IPS DF 6.9 (cell line): ENCODE results near the gene C19orf53.

Experiments
- DNase-seq: peaks from one replicate; pipeline ENCODE4 v3.0.0-alpha.2; 2013; ENCODE audit warnings: low read depth, low spot score
- H3K27ac ChIP-seq: one replicate; pipeline ENCODE4 v1.5.1; 2013; ENCODE audit warnings: low read length, control low read depth
- H3K27me3 ChIP-seq: 2 replicates; pipeline ENCODE4 v1.6.1; 2013; ENCODE audit warnings: mild to moderate bottlenecking, low read length; ENCODE audit not compliant: control insufficient read depth, insufficient read depth
- H3K36me3 ChIP-seq: 2 replicates; pipeline ENCODE4 v1.6.1; 2013; ENCODE audit warnings: low read length; ENCODE audit not compliant: control insufficient read depth, insufficient read depth
- H3K4me1 ChIP-seq: 2 replicates; pipeline ENCODE4 v1.6.1; 2013; ENCODE audit warnings: low read length; ENCODE audit not compliant: control insufficient read depth, insufficient read depth
- H3K4me3 ChIP-seq: 2 replicates; pipeline ENCODE4 v1.5.1; 2013; ENCODE audit warnings: mild to moderate bottlenecking, low read length
- H3K9me3 ChIP-seq: 2 replicates; pipeline ENCODE4 v1.6.1; 2013; ENCODE audit warnings: low read length, inconsistent platforms; ENCODE audit not compliant: control insufficient read depth, insufficient read depth
- WGBS: extraction: QIAGEN DNeasy Blood & Tissue Kit; methylation state at CpG from one replicate; pipeline ENCODE4 v1.1.7; 2013; ENCODE audit warnings: mixed read lengths, missing lambda C conversion rate; ENCODE audit not compliant: insufficient read length, insufficient coverage; 5-methylcytosine and 5-hydroxymethylcytosine counted together

The C19orf53 gene

GRCh38 chr19:13795595-13796300, 21.5 kb downstream of the C19orf53 start:
- no peak for DNase-seq

GRCh38 chr19:13796301-13797057, 22.2 kb downstream of the C19orf53 start:
- H3K4me1 ChIP-seq: no peaks in the 10 kb centered on the region; the same call in 1 of the 2 replicates
- no CpG with 5 or more reads among the region's 12 CpGs for WGBS
- H3K27ac ChIP-seq: no peak overlapping the region
- peak overlapping the region; percentile 75; the same call in 1 of the 2 replicates for H3K4me3 ChIP-seq
- peaks cover 3% of the 10 kb centered on the region for H3K36me3 ChIP-seq
- H3K9me3 ChIP-seq: no peaks in the 10 kb centered on the region
- DNase-seq: no peak
- H3K27me3 ChIP-seq: no peaks in the 10 kb centered on the region

More at GRCh38 chr19:13795595-13796300, 21.5 kb downstream of the C19orf53 start:
- Histone ChIP-seq H3K4me1 (no peaks in the 10 kb centered on the region; the same call in 1 of the 2 replicates), H3K4me3 (peak overlapping the region; percentile 75), H3K27me3 (no peaks in the 10 kb centered on the region), H3K9me3 (no peaks in the 10 kb centered on the region), H3K36me3 (peaks cover 3% of the 10 kb centered on the region; the same call in 1 of the 2 replicates), H3K27ac (no peak overlapping the region)
- no CpG with 5 or more reads among the region's 42 CpGs for WGBS

- Histone ChIP-seq H3K36me3 (peaks cover 3% of the 10 kb centered on the region), H3K27me3 (no peaks in the 10 kb centered on the region), H3K27ac (no peak overlapping the region), H3K9me3 (no peaks in the 10 kb centered on the region), H3K4me1 (no peaks in the 10 kb centered on the region; the same call in 1 of the 2 replicates), H3K4me3 (no peak overlapping the region)
- WGBS: no CpG with 5 or more reads among the region's 4 CpGs
- no peak for DNase-seq
These were observed 22.8 kb downstream of the C19orf53 start for GRCh38 chr19:13797058-13797440.

GRCh38 chr19:13797870-13798269, 23.6 kb downstream of the C19orf53 start:
- DNase-seq: no peak
- WGBS: no CpG with 5 or more reads among the region's 7 CpGs
- Histone ChIP-seq H3K36me3 (peaks cover 3% of the 10 kb centered on the region), H3K9me3 (no peaks in the 10 kb centered on the region), H3K27me3 (no peaks in the 10 kb centered on the region), H3K4me1 (no peaks in the 10 kb centered on the region; the same call in 1 of the 2 replicates), H3K27ac (no peak overlapping the region), H3K4me3 (no peak overlapping the region)

- no peak overlapping the region for H3K27ac ChIP-seq
- H3K4me3 ChIP-seq: no peak overlapping the region
- H3K27me3 ChIP-seq: no peaks in the 10 kb centered on the region
- peaks cover 3% of the 10 kb centered on the region for H3K36me3 ChIP-seq
- WGBS: no CpG with 5 or more reads among the region's 22 CpGs
- no peaks in the 10 kb centered on the region; the same call in 1 of the 2 replicates for H3K4me1 ChIP-seq
- no peak for DNase-seq
- no peaks in the 10 kb centered on the region for H3K9me3 ChIP-seq
These were observed 25.4 kb downstream of the C19orf53 start for GRCh38 chr19:13799669-13800068.

GRCh38 chr19:13803038-13803437, 28.8 kb downstream of the C19orf53 start:
- H3K4me1 ChIP-seq: no peaks in the 10 kb centered on the region
- no peak for DNase-seq
- no peak overlapping the region for H3K4me3 ChIP-seq
- H3K27ac ChIP-seq: no peak overlapping the region
- H3K9me3 ChIP-seq: no peaks in the 10 kb centered on the region
- no peaks in the 10 kb centered on the region for H3K27me3 ChIP-seq
- H3K36me3 ChIP-seq: peaks cover 10% of the 10 kb centered on the region
- no CpG with 5 or more reads among the region's 9 CpGs for WGBS

- Histone ChIP-seq H3K4me1 (no peaks in the 10 kb centered on the region), H3K27me3 (no peaks in the 10 kb centered on the region), H3K9me3 (no peaks in the 10 kb centered on the region), H3K4me3 (no peak overlapping the region), H3K36me3 (peaks cover 13% of the 10 kb centered on the region), H3K27ac (no peak overlapping the region)
- 100% methylated on average over 2 of the region's 35 CpGs for WGBS
- no peak for DNase-seq
These were observed 30.8 kb downstream of the C19orf53 start for GRCh38 chr19:13804830-13805683.

GRCh38 chr19:13806728-13807127, 32.5 kb downstream of the C19orf53 start:
- Histone ChIP-seq H3K4me3 (no peak overlapping the region), H3K27ac (no peak overlapping the region)
- DNase-seq: no peak

GRCh38 chr19:13807421-13808021, 33.3 kb downstream of the C19orf53 start:
- no peaks in the 10 kb centered on the region for H3K27me3 ChIP-seq
- DNase-seq: no peak
- H3K4me1 ChIP-seq: no peaks in the 10 kb centered on the region
- no peaks in the 10 kb centered on the region for H3K9me3 ChIP-seq
- H3K27ac ChIP-seq: no peak overlapping the region
- peaks cover 13% of the 10 kb centered on the region for H3K36me3 ChIP-seq
- no peak overlapping the region for H3K4me3 ChIP-seq
- no CpG with 5 or more reads among the region's 3 CpGs for WGBS

More at GRCh38 chr19:13806728-13807127, 32.5 kb downstream of the C19orf53 start:
- H3K36me3 ChIP-seq: peaks cover 13% of the 10 kb centered on the region
- H3K4me1 ChIP-seq: no peaks in the 10 kb centered on the region
- 100% methylated on average over 2 of the region's 3 CpGs for WGBS
- H3K9me3 ChIP-seq: no peaks in the 10 kb centered on the region
- H3K27me3 ChIP-seq: no peaks in the 10 kb centered on the region

GRCh38 chr19:13808856-13809255, 34.6 kb downstream of the C19orf53 start:
- Histone ChIP-seq H3K4me3 (no peak overlapping the region), H3K9me3 (no peaks in the 10 kb centered on the region), H3K36me3 (peaks cover 20% of the 10 kb centered on the region), H3K4me1 (no peaks in the 10 kb centered on the region), H3K27me3 (no peaks in the 10 kb centered on the region), H3K27ac (no peak overlapping the region)
- WGBS: no CpG with 5 or more reads among the region's 34 CpGs
- DNase-seq: no peak
